Smooth muscle cell (in vitro differentiated cells): ENCODE data around the gene TIFAB. TPM values are rescaled to one million over a fixed set of nuclear protein-coding genes. Genes with fewer than 3 reads are reported as not detected.

Experiments used
- DNase-seq: peaks from one replicate; lab custom pipeline; 2025; ENCODE audit not compliant: unreplicated experiment; lab: John Stamatoyannopoulos, UW
- H2AFZ ChIP-seq: fragments of 200-600 bp; sonication (generic); 2 replicates; pipeline ENCODE4 v1.6.0; 2016; ENCODE audit warnings: antibody characterized with exemption, low read depth, mild to moderate bottlenecking
- H3F3A ChIP-seq: fragments of 200-600 bp; sonication (generic); 2 replicates; pipeline ENCODE4 v1.6.0; 2017; ENCODE audit warnings: antibody characterized with exemption, low read depth
- H3K27ac ChIP-seq: fragments of 200-600 bp; sonication (generic); 2 replicates; pipeline ENCODE4 v1.5.1; 2016; ENCODE audit warnings: low read depth, mild to moderate bottlenecking
- H3K27me3 ChIP-seq: fragments of 200-600 bp; sonication (generic); 2 replicates; pipeline ENCODE4 v1.6.1; 2016; ENCODE audit warnings: low read depth, mild to moderate bottlenecking
- H3K36me3 ChIP-seq: fragments of 200-600 bp; sonication (generic); 2 replicates; pipeline ENCODE4 v1.5.1; 2016; ENCODE audit warnings: low read depth
- H3K4me1 ChIP-seq: fragments of 200-600 bp; sonication (generic); 2 replicates; pipeline ENCODE4 v1.5.1; 2016; ENCODE audit warnings: low read depth
- H3K4me2 ChIP-seq: fragments of 200-600 bp; sonication (generic); 2 replicates; pipeline ENCODE4 v1.6.0; 2016; ENCODE audit warnings: mild to moderate bottlenecking
- H3K4me3 ChIP-seq: fragments of 200-600 bp; sonication (generic); 2 replicates; pipeline ENCODE4 v1.5.1; 2016; ENCODE audit warnings: mild to moderate bottlenecking
- H3K79me2 ChIP-seq: fragments of 200-600 bp; sonication (generic); 2 replicates; pipeline ENCODE4 v1.6.0; 2016; ENCODE audit warnings: low read depth, mild to moderate bottlenecking
- H3K9ac ChIP-seq: fragments of 200-600 bp; sonication (generic); 2 replicates; pipeline ENCODE4 v1.6.0; 2016; ENCODE audit warnings: low read depth
- H3K9me3 ChIP-seq: fragments of 200-600 bp; sonication (generic); replicated peaks from 2 replicates; pipeline ENCODE4 v1.5.1; 2016; ENCODE audit warnings: low read depth
- H4K20me1 ChIP-seq: fragments of 200-600 bp; sonication (generic); 2 replicates; pipeline ENCODE4 v1.6.0; 2016; ENCODE audit warnings: low read depth
- WGBS: methylation state at CpG from one replicate; pipeline ENCODE4 v1.1.7; 2016; ENCODE audit warnings: low lambda C conversion rate; 5-methylcytosine and 5-hydroxymethylcytosine counted together
- polyA plus RNA-seq: library from polyadenylated mRNA; unstranded; fragments of >200 nt; fragmentation: Nextera tagmentation; extraction: Ambion mirVana; gene quantifications from 2 replicates; pipeline ENCODE4 v1.2.1, GENCODE V29; 2016
- total RNA-seq: library from RNA; depleted of rRNA; stranded (reverse); fragments of >200 nt; gene quantifications from 2 replicates; pipeline ENCODE4 v1.2.3, GENCODE V29; 2014
- TF ChIP-seq, protein P1 (sequence below): fragments of 200-600 bp; sonication (generic); IDR thresholded peaks from 2 replicates; pipeline ENCODE4 v1.5.1; 2017; ENCODE audit warnings: borderline replicate concordance, mild to moderate bottlenecking, antibody characterized with exemption; ENCODE audit not compliant: insufficient read depth, poor library complexity, severe bottlenecking

The TIFAB gene
- total and polyA plus RNA-seq, 2 experiments from 2014 or later, result 0.08 TPM; not detected in 1

DNA sequence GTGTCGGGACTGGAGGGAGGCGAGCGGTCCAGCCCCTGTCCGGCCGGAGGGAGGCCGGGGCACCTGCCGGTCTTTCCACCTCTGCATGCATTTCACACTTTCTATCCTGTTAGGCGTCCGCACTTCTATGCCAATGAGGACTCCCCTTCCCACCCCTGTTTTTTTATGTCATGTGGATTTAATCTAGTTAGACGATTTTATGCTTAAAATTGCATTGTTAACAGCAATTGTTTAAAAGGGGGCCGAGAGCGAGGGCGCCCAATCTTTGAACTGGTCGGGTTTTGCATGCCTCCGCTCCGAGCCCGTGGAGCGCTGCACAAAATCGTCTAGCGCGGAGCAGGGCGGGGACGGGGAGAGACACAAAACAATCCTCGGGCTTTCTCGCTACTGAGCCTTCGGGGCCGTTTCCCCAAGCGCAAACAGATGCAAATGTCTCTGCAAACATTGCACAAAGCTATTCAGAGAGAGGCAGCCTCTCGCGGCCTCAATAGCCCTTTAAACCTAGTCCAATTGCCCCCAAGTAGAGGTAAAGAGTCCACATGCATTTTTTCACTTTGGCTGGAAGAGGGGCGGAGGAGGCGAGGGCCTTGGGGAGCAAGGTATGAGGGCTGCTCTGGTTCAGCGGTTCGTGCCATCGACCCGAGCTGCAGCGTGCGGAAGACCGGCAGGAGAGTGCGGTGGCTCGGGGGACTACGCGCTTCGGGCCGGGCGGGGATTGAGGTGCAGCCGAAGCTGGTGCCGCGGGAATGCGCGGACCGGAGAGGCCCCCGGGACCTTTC is 37.5 kb upstream of the TIFAB start:
- TF ChIP-seq, protein P1, sequence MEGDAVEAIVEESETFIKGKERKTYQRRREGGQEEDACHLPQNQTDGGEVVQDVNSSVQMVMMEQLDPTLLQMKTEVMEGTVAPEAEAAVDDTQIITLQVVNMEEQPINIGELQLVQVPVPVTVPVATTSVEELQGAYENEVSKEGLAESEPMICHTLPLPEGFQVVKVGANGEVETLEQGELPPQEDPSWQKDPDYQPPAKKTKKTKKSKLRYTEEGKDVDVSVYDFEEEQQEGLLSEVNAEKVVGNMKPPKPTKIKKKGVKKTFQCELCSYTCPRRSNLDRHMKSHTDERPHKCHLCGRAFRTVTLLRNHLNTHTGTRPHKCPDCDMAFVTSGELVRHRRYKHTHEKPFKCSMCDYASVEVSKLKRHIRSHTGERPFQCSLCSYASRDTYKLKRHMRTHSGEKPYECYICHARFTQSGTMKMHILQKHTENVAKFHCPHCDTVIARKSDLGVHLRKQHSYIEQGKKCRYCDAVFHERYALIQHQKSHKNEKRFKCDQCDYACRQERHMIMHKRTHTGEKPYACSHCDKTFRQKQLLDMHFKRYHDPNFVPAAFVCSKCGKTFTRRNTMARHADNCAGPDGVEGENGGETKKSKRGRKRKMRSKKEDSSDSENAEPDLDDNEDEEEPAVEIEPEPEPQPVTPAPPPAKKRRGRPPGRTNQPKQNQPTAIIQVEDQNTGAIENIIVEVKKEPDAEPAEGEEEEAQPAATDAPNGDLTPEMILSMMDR, result no peak
- Histone ChIP-seq H3K79me2 (no peaks in the 10 kb centered on the region), H3K4me3 (peak overlapping the region; percentile 53), H3K4me1 (peaks cover 42% of the 10 kb centered on the region), H3K4me2 (peak overlapping the region; percentile 87), H3K9ac (no peak overlapping the region), H4K20me1 (no peaks in the 10 kb centered on the region), H3F3A (peaks cover 18% of the 10 kb centered on the region), H2AFZ (peak overlapping the region; percentile 93), H3K27me3 (peaks cover 60% of the 10 kb centered on the region), H3K27ac (no peak overlapping the region), H3K9me3 (no peaks in the 10 kb centered on the region), H3K36me3 (no peaks in the 10 kb centered on the region)
- DNase-seq, result no peak
- 3% methylated on average over 53 of the region's 53 CpGs for WGBS

DNA sequence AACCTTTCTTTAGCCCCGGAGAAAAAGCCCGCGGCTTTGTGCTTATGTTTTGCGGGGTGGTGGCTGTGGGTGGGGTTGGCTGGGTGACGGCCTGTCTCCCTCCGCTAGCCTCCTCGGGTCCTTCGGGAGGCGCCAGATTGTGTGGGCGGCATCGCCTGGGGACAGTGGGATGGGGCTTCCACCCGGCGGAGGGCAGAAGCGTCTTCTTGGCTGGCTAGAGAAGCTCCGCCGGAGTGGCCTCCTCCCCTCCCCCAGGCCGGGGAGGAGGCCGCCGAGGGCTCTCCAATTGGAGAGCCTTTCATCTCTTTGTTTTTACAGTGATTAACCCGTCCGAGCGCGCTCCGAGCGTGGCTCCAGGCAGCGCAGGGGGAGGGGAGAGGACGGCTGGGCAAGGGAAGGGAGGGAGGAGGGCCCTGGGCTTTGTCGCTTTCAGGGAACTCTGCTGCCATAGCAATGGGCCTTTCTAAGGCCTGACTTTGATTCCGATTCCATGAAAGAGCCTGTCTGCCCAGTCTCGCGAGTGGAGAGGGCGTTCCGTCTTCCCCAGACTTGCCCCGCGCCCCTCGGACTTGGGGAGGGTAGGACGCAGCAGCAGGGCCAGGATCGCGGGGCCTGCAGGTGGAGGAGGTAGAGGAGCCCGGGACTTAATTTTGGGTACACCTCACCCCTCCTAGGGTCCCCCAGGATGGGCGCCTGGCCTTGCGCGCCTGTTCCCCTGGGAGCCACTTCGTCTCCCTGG is 36.7 kb upstream of the TIFAB start:
- DNase-seq, result no peak
- Histone ChIP-seq H3K9ac (no peak overlapping the region), H3K27me3 (peaks cover 60% of the 10 kb centered on the region)

DNA sequence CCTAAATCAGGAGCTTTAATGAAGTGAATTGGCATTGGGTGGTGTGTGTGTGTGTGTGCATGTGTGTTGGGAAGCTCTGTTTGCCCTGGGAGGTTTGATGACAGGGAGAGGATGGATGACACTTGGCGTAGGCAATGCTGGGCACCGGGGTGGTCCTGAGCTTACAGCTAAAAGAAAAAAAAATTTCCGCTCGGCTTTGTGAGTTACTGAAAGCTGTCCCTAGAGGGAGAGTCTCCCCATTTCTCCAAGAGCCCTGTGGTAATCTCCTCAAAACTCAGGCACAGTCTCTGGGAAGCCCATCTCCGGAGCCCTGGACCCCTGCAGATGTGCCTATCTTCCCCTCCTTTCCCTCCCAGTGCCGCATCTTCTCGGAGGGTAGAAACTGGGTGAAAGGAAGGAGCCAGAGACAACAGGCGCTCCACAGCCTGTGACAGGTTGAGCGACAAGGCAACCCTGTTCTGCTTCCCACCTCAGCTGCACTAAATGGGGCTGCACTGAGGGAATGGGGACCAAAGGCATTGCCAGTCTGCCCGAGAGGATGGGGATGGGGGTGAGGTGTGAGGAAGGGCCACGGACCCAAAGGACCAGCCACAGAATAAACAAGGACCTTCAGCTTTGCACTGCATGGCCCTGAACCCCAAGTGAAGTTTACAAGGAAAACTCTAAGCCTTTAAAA is 35.8 kb upstream of the TIFAB start:
- Histone ChIP-seq H2AFZ (no peak overlapping the region), H3K36me3 (no peaks in the 10 kb centered on the region), H3K9me3 (no peaks in the 10 kb centered on the region), H3F3A (peaks cover 7% of the 10 kb centered on the region), H4K20me1 (no peaks in the 10 kb centered on the region), H3K27me3 (peaks cover 61% of the 10 kb centered on the region), H3K9ac (no peak overlapping the region), H3K27ac (no peak overlapping the region), H3K4me1 (peaks cover 34% of the 10 kb centered on the region), H3K79me2 (no peaks in the 10 kb centered on the region), H3K4me2 (peak overlapping the region; percentile 87), H3K4me3 (peak overlapping the region; percentile 53)
- TF ChIP-seq, protein P1, result no peak
- WGBS, result 36% methylated on average over 11 of the region's 11 CpGs
- DNase-seq, result no peak

More for the DNA sequence above, 36.7 kb upstream of the TIFAB start:
- no peaks in the 10 kb centered on the region for H3K36me3 ChIP-seq
- TF ChIP-seq, protein P1, result no peak
- H3K79me2 ChIP-seq, result no peaks in the 10 kb centered on the region
- peak overlapping the region; percentile 53 for H3K4me3 ChIP-seq
- H3K4me1 ChIP-seq, result peaks cover 39% of the 10 kb centered on the region
- peak overlapping the region; percentile 82 for H2AFZ ChIP-seq
- no peaks in the 10 kb centered on the region for H4K20me1 ChIP-seq
- no peaks in the 10 kb centered on the region for H3K9me3 ChIP-seq
- H3K4me2 ChIP-seq, result peak overlapping the region; percentile 87
- 1% methylated on average over 34 of the region's 44 CpGs for WGBS
- H3F3A ChIP-seq, result peaks cover 11% of the 10 kb centered on the region
- H3K27ac ChIP-seq, result no peak overlapping the region
